GM12878 (cell line): Measurements from ENCODE around the gene FFAR1. TPM values are rescaled to one million over a fixed set of nuclear protein-coding genes. Genes with fewer than 3 reads are reported as not detected.

Experiments
- ATAC-seq: fragments of 200-7000 bp; cut with Tn5 transposase; 3 replicates; pipeline ENCODE4 v1.9.1; 2020; ENCODE audit warnings: mild to moderate bottlenecking, moderate library complexity
- BruUV-seq: library from RNA; stranded (reverse); fragments of 400-500 nt; replicated peaks from 2 replicates; lab custom pipeline; 2021; lab: Mats Ljungman, UMichigan
- CTCF ChIA-PET: fragments of 300-600 bp; sonication (Branson Sonifier 250); formaldehyde crosslinking; extraction: SDS; loops from one replicate; lab custom pipeline; 2021; ENCODE audit warnings: inconsistent platforms; lab: Yijun Ruan, JAX
- POLR2A ChIA-PET: fragments of 350-600 bp; formaldehyde crosslinking; extraction: SDS; loops from one replicate; lab custom pipeline; 2021; ENCODE audit warnings: inconsistent platforms; lab: Charles Lee
- RAD21 ChIA-PET: fragments of 300-600 bp; sonication (Branson Sonifier 250); formaldehyde crosslinking; loops from one replicate; lab custom pipeline; 2023; ENCODE audit warnings: antibody characterized with exemption; ENCODE audit not compliant: unreplicated experiment; lab: Charles Lee
- SMC1A ChIA-PET: fragments of 300-600 bp; sonication (Branson Sonifier 250); formaldehyde crosslinking; loops from one replicate; lab custom pipeline; 2023; ENCODE audit not compliant: unreplicated experiment, uncharacterized antibody; lab: Charles Lee
- DNase-seq: peaks from one replicate; pipeline ENCODE4 v3.0.0-alpha.2; 2011; ENCODE audit warnings: low read depth, low spot score
- FAIRE-seq: peaks from 3 replicates; lab custom pipeline; 2011; peaks lifted over from hg19 to GRCh38; lab: Jason Lieb, UNC
- H2AFZ ChIP-seq: 2 replicates; pipeline ENCODE4 v1.6.0; 2011; ENCODE audit warnings: low read depth, low read length, control low read depth; ENCODE audit not compliant: control insufficient read depth
- H3K27ac ChIP-seq: 2 replicates; pipeline ENCODE4 v1.5.1; 2011; ENCODE audit warnings: control low read depth; ENCODE audit not compliant: control insufficient read depth, insufficient read depth
- H3K27me3 ChIP-seq, 2 experiments: replicated peaks in 1 of 2; 2 replicates each; pipeline versions ENCODE4 v1.6.0 to v1.6.1; 2011; ENCODE audit warnings: low read length in 1 of 2; ENCODE audit not compliant: control insufficient read depth in 2 of 2, insufficient read depth in 2 of 2
- H3K36me3 ChIP-seq, 2 experiments: 2 replicates each; pipeline ENCODE4 v1.5.1; 2011; ENCODE audit warnings: low read length in 1 of 2; ENCODE audit not compliant: control insufficient read depth in 2 of 2, insufficient read depth in 2 of 2
- H3K4me1 ChIP-seq: 2 replicates; pipeline ENCODE4 v1.6.1; 2011; ENCODE audit warnings: mild to moderate bottlenecking, low read length, moderate library complexity, mixed read lengths; ENCODE audit not compliant: control insufficient read depth, insufficient read depth
- H3K4me2 ChIP-seq: 2 replicates; pipeline ENCODE4 v1.6.0; 2011; ENCODE audit warnings: control low read depth; ENCODE audit not compliant: control insufficient read depth, insufficient read depth
- H3K4me3 ChIP-seq: fragments of 200-600 bp; sonication (generic); 2 replicates; pipeline ENCODE4 v1.5.1; 2016
- H3K79me2 ChIP-seq: 2 replicates; pipeline ENCODE4 v1.6.0; 2011; ENCODE audit warnings: low read length; ENCODE audit not compliant: control insufficient read depth, insufficient read depth
- H3K9ac ChIP-seq: 2 replicates; pipeline ENCODE4 v1.8.0; 2011; ENCODE audit warnings: low read length, control low read depth, mixed read lengths; ENCODE audit not compliant: control insufficient read depth, insufficient read depth
- H3K9me3 ChIP-seq: replicated peaks from 3 replicates; pipeline ENCODE4 v1.5.1; 2011; ENCODE audit warnings: mild to moderate bottlenecking, low read length; ENCODE audit not compliant: control insufficient read depth, insufficient read depth
- H4K20me1 ChIP-seq: 2 replicates; pipeline ENCODE4 v1.6.0; 2011; ENCODE audit not compliant: control insufficient read depth, insufficient read depth
- MEF2B ChIP-seq: fragments of 450-650 bp; IDR thresholded peaks from 2 replicates; pipeline ENCODE4 v1.6.1; 2018; ENCODE audit warnings: mild to moderate bottlenecking, moderate library complexity; ENCODE audit not compliant: partially characterized antibody, poor library complexity, severe bottlenecking
- SMAD5 ChIP-seq: IDR thresholded peaks from 2 replicates; pipeline ENCODE4 v1.6.1; 2016; ENCODE audit warnings: antibody characterized with exemption, low read depth
- WGBS: methylation state at CpG from one replicate; pipeline ENCODE4 v1.1.6; 2016; ENCODE audit warnings: low lambda C conversion rate; ENCODE audit not compliant: insufficient replicate concordance, insufficient coverage; ENCODE audit errors: missing lambda C conversion rate; 5-methylcytosine and 5-hydroxymethylcytosine counted together
- in situ Hi-C: fragments of 300-500 bp; cut with MboI; formaldehyde crosslinking; loops from 9 replicates; pipeline ENCODE4 v1.14.3; 2018; ENCODE audit warnings: mixed read lengths
- intact Hi-C: fragments of 100-400 bp; cut with micrococcal nuclease; formaldehyde crosslinking; loops from one replicate; pipeline ENCODE4 v1.14.2; 2022; ENCODE audit not compliant: unreplicated experiment
- polyA plus RNA-seq, 11 experiments: library from polyadenylated mRNA; depleted of rRNA in 4 of 11; unstranded in 6 of 11; stranded (reverse) in 5 of 11; fragments of >200 nt; fragmentation: Nextera tagmentation in 4 of 11; fragmentation: Illumina TruSeq in 1 of 11; extraction: Ambion mirVana in 4 of 11; extraction: Trizol in 1 of 11; gene quantifications; 1 replicate in 1 of 11; 2 replicates in 10 of 11; pipeline versions ENCODE4 v1.2.1 to v1.2.3, GENCODE V29; 2011 to 2016; ENCODE audit warnings: inconsistent platforms in 2 of 11, missing spikeins in 2 of 11, low read depth in 1 of 11
- total RNA-seq, 4 experiments: library from RNA; depleted of rRNA in 3 of 4; stranded (reverse); fragments of >200 nt in 3 of 4; fragmentation: Illumina TruSeq in 1 of 4; extraction: Trizol in 1 of 4; gene quantifications; 2 replicates each; pipeline versions ENCODE4 v1.2.1 to v1.2.3, GENCODE V29; 2013 to 2021
- TF ChIP-seq, protein P1 (sequence below): fragments of 450-650 bp; IDR thresholded peaks from 2 replicates; pipeline ENCODE4 v1.6.1; 2018; ENCODE audit warnings: borderline replicate concordance, mild to moderate bottlenecking; ENCODE audit not compliant: partially characterized antibody

The FFAR1 gene
- total and polyA plus RNA-seq, 10 of the 15 experiments (the other 5 are each of a cell fraction or from before 2014, with no cell fraction given) = 0.05 to 0.62 (median 0.14) TPM; not detected in 2

DNA sequence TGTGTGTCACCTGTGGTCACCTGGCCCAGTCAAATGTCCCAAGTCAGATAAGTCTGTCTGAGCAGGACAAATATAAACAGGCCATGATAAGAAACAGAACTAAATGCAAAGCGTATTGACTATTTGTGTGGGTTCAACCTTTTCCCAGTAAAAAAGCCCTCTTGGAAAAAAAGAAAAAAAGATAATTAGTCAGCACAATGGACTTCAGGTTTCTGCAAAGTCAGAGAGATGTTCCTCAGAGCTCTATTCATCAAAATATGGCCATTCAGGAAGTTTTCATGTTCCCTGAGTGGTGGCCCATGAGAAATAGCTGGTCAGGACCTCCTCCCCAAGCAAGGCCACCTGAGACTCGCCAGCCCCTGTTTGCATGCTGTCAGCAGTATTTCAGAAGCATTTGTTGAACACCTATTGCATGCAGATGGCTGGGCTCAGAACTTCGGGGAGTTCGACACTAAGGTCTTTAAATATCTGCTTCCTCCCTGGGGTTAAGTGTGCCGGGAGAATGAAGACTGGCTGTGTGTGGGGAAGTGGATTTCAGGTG, 13.2 kb downstream of the FFAR1 start:
- Histone ChIP-seq H3K4me1 (peaks cover 6% of the 10 kb centered on the region), H3K79me2 (no peaks in the 10 kb centered on the region), H3K36me3 (no peaks in the 10 kb centered on the region), H3K9me3 (no peaks in the 10 kb centered on the region), H4K20me1 (no peaks in the 10 kb centered on the region), H3K9ac (no peak overlapping the region), H3K27me3 (0 out of 4 replicates have a peak, but pooled peaks cover 0 to 2% of the 10 kb centered on the region in 2 experiments), H3K4me2 (no peak overlapping the region), H2AFZ (no peak overlapping the region), H3K27ac (no peak overlapping the region), H3K4me3 (no peak overlapping the region)
- DNase-seq (no peak), FAIRE-seq (no peak), ATAC-seq (no peak)
- TF ChIP-seq SMAD5 = no peak
- TF ChIP-seq, protein P1, sequence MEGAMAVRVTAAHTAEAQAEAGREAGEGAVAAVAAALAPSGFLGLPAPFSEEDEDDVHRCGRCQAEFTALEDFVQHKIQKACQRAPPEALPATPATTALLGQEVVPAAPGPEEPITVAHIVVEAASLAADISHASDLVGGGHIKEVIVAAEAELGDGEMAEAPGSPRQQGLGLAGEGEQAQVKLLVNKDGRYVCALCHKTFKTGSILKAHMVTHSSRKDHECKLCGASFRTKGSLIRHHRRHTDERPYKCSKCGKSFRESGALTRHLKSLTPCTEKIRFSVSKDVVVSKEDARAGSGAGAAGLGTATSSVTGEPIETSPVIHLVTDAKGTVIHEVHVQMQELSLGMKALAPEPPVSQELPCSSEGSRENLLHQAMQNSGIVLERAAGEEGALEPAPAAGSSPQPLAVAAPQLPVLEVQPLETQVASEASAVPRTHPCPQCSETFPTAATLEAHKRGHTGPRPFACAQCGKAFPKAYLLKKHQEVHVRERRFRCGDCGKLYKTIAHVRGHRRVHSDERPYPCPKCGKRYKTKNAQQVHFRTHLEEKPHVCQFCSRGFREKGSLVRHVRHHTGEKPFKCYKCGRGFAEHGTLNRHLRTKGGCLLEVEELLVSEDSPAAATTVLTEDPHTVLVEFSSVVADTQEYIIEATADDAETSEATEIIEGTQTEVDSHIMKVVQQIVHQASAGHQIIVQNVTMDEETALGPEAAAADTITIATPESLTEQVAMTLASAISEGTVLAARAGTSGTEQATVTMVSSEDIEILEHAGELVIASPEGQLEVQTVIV = no peak
- peak; percentile 16 for TF ChIP-seq MEF2B
- CTCF ChIA-PET = interaction anchor here (0.6 to 1.1 kb wide), 7 partner anchors 8 to 147 kb away, joined by 3 to 7 read pairs (median 3); no protein-coding TSS in a partner anchor
- POLR2A ChIA-PET = interaction anchor here (0.5 to 1.1 kb wide), 2 partner anchors 52 to 57 kb away, joined by 3 to 4 read pairs; no protein-coding TSS in a partner anchor
- SMC1A ChIA-PET = interaction anchor here (0.8 to 1.3 kb wide), 4 partner anchors 8 to 102 kb away, joined by 3 to 5 read pairs (median 4); no protein-coding TSS in a partner anchor
- intact Hi-C loops (no loop called here), in situ Hi-C loops (no loop called here)
- RAD21 ChIA-PET = interaction anchor here (0.7 to 2.1 kb wide), 2 partner anchors 8 to 79 kb away, joined by 3 to 7 read pairs; no protein-coding TSS in a partner anchor
- 0% methylated on average over 5 of the region's 5 CpGs for WGBS
- no TSS peak for BruUV-seq
